HEK293 (cell line): ENCODE measurements around the gene KCNK3.

ENCODE experiments used
- CTCF ChIA-PET: fragments of 350-600 bp; formaldehyde crosslinking; extraction: SDS; loops from one replicate; lab custom pipeline; 2021; ENCODE audit warnings: antibody characterized with exemption; lab: Yijun Ruan, JAX
- POLR2A ChIA-PET: fragments of 300-600 bp; formaldehyde crosslinking; extraction: SDS; loops from one replicate; lab custom pipeline; 2020; ENCODE audit warnings: antibody characterized with exemption, inconsistent platforms; lab: Yijun Ruan, JAX
- H3K27ac ChIP-seq: fragments of 200-500 bp; sonication (Bioruptor generic); 2 replicates; pipeline ENCODE4 v1.5.1; 2014; ENCODE audit warnings: low read depth, low read length, control low read depth, inconsistent platforms; ENCODE audit errors: extremely low read depth
- H3K36me3 ChIP-seq, 2 experiments: fragments of 200-500 bp in 1 of 2; sonication (Bioruptor generic) in 1 of 2; 1 replicate in 1 of 2; 2 replicates in 1 of 2; pipeline ENCODE4 v1.5.1; 2014 to 2017; ENCODE audit warnings: inconsistent platforms in 2 of 2, low read length in 2 of 2; ENCODE audit not compliant: control insufficient read depth in 2 of 2, insufficient read depth in 1 of 2
- H3K4me1 ChIP-seq: fragments of 200-500 bp; sonication (Bioruptor generic); 2 replicates; pipeline ENCODE4 v1.5.1; 2014; ENCODE audit warnings: mild to moderate bottlenecking, low read length, inconsistent platforms; ENCODE audit not compliant: control insufficient read depth, insufficient read depth
- H3K4me3 ChIP-seq: 2 replicates; pipeline ENCODE4 v1.5.1; 2011; ENCODE audit warnings: low read depth, mild to moderate bottlenecking, control low read depth, low read length, moderate library complexity
- H3K9me3 ChIP-seq: fragments of 200-500 bp; sonication (Bioruptor generic); 2 replicates; pipeline ENCODE4 v1.5.1; 2014; ENCODE audit warnings: low read depth, low read length, inconsistent platforms; ENCODE audit not compliant: control insufficient read depth, insufficient read depth
- BCL11B ChIP-seq: fragments of 450-650 bp; formaldehyde crosslinking; IDR thresholded peaks from 2 replicates; pipeline ENCODE4 v1.5.1; 2016; ENCODE audit warnings: low read depth, missing biosample characterization, missing genetic modification characterization
- GLIS1 ChIP-seq: fragments of 450-650 bp; formaldehyde crosslinking; IDR thresholded peaks from 2 replicates; pipeline ENCODE4 v1.5.1; 2016; ENCODE audit warnings: missing biosample characterization, missing genetic modification characterization
- GLIS2 ChIP-seq: fragments of 450-650 bp; formaldehyde crosslinking; IDR thresholded peaks from 2 replicates; pipeline ENCODE4 v1.5.1; 2016; ENCODE audit warnings: missing biosample characterization, missing genetic modification characterization
- MEIS1 ChIP-seq: sonication (generic); formaldehyde crosslinking; IDR thresholded peaks from 2 replicates; pipeline ENCODE4 v1.8.1; 2022; ENCODE audit warnings: missing genetic modification reagents, mild to moderate bottlenecking, borderline replicate concordance
- SP7 ChIP-seq: fragments of 450-650 bp; formaldehyde crosslinking; IDR thresholded peaks from 2 replicates; pipeline ENCODE4 v1.5.1; 2016; ENCODE audit warnings: missing biosample characterization, missing genetic modification characterization
- WT1 ChIP-seq: fragments of 450-650 bp; formaldehyde crosslinking; IDR thresholded peaks from 2 replicates; pipeline ENCODE4 v1.5.1; 2016; ENCODE audit warnings: missing biosample characterization, missing genetic modification characterization
- ZBTB17 ChIP-seq: fragments of 450-650 bp; formaldehyde crosslinking; IDR thresholded peaks from 2 replicates; pipeline ENCODE4 v1.5.1; 2016; ENCODE audit warnings: missing biosample characterization, missing genetic modification characterization
- ZIC2 ChIP-seq: fragments of 450-650 bp; formaldehyde crosslinking; IDR thresholded peaks from 2 replicates; pipeline ENCODE4 v1.5.1; 2016; ENCODE audit warnings: missing biosample characterization, missing genetic modification characterization
- ZNF423 ChIP-seq: fragments of 450-650 bp; formaldehyde crosslinking; IDR thresholded peaks from 2 replicates; pipeline ENCODE4 v1.5.1; 2016; ENCODE audit warnings: missing biosample characterization, missing genetic modification characterization
- ZNF600 ChIP-seq: fragments of 450-650 bp; formaldehyde crosslinking; IDR thresholded peaks from 2 replicates; pipeline ENCODE4 v1.5.1; 2016; ENCODE audit warnings: missing biosample characterization, missing genetic modification characterization
- TF ChIP-seq, protein P1 (sequence below): fragments of 450-650 bp; formaldehyde crosslinking; IDR thresholded peaks from 2 replicates; pipeline ENCODE4 v1.5.1; 2016; ENCODE audit warnings: missing biosample characterization, missing genetic modification characterization
- TF ChIP-seq, protein P2 (sequence below): fragments of 450-650 bp; formaldehyde crosslinking; optimal IDR thresholded peaks from 2 replicates; pipeline ENCODE3; 2016; ENCODE audit warnings: missing biosample characterization, mild to moderate bottlenecking, missing genetic modification characterization
- TF ChIP-seq, protein P3 (sequence below): fragments of 450-650 bp; formaldehyde crosslinking; IDR thresholded peaks from 2 replicates; pipeline ENCODE4 v1.5.1; 2016; ENCODE audit warnings: missing biosample characterization, missing genetic modification characterization

KCNK3 gene

DNA sequence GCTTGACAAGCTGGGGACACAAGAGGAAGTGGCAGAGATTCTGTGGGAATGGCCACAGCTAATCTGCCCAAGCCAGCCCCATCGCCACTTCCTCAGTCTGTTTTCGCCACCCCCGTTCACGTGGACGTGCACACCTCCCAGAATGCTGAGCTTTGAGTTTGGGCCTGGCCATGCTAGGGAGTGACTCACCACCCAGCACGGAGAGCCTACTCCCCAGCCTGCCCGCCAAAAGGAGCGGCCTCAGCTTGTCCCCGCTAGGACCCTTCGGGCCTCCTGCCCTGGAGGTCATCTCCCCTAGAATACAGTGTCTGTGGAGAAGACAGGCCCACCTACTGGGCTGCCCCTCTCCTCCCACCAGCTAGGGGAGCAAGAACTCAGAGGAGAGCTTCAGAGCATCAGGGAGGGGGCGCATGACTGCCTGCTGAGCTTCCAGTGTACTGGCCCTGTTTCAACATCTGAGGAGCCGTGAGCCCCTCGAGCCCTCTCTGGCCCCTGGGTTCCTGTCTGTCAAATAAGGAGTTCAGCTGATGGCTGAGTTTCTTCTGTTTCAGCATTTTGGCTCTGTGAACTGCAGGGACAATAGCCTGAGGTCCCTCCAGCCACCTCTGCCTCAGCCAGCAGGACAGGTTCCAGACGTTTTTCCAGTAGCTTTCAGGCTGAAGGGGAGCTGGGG, 76.7 kb downstream of the KCNK3 start:
- Histone ChIP-seq H3K9me3 (no peaks in the 10 kb centered on the region), H3K4me3 (no peak overlapping the region), H3K27ac (no peak overlapping the region), H3K4me1 (no peaks in the 10 kb centered on the region; the same call in 1 of the 2 replicates), H3K36me3 (peaks cover 0 to 14% of the 10 kb centered on the region in 2 experiments; a peak in 1 of 3 replicates)
- ChIA-PET POLR2A (interaction anchor here (0.5 kb wide), 1 partner anchor 145 kb away, joined by 3 read pairs; no protein-coding TSS in a partner anchor), CTCF (interaction anchor here (0.5 to 1.2 kb wide), 4 partner anchors 16 to 298 kb away, joined by 3 to 5 read pairs (median 4); no protein-coding TSS in a partner anchor)
- peak; percentile 64 for TF ChIP-seq GLIS1 (tag by site-specific recombination)
- TF ChIP-seq ZNF600 (tag by site-specific recombination) = 0 out of 2 replicates have a peak, but pooled peaks have one; percentile 27
- TF ChIP-seq SP7 (tag by site-specific recombination) = 0 out of 2 replicates have a peak, but pooled peaks have one; percentile 30
- TF ChIP-seq, protein P1, sequence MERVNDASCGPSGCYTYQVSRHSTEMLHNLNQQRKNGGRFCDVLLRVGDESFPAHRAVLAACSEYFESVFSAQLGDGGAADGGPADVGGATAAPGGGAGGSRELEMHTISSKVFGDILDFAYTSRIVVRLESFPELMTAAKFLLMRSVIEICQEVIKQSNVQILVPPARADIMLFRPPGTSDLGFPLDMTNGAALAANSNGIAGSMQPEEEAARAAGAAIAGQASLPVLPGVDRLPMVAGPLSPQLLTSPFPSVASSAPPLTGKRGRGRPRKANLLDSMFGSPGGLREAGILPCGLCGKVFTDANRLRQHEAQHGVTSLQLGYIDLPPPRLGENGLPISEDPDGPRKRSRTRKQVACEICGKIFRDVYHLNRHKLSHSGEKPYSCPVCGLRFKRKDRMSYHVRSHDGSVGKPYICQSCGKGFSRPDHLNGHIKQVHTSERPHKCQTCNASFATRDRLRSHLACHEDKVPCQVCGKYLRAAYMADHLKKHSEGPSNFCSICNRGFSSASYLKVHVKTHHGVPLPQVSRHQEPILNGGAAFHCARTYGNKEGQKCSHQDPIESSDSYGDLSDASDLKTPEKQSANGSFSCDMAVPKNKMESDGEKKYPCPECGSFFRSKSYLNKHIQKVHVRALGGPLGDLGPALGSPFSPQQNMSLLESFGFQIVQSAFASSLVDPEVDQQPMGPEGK = peak; percentile 61
- no peak for TF ChIP-seq MEIS1 (CRISPR knock-in tag)
- peak; percentile 85 for TF ChIP-seq ZIC2 (tag by site-specific recombination)
- TF ChIP-seq, protein P2, sequence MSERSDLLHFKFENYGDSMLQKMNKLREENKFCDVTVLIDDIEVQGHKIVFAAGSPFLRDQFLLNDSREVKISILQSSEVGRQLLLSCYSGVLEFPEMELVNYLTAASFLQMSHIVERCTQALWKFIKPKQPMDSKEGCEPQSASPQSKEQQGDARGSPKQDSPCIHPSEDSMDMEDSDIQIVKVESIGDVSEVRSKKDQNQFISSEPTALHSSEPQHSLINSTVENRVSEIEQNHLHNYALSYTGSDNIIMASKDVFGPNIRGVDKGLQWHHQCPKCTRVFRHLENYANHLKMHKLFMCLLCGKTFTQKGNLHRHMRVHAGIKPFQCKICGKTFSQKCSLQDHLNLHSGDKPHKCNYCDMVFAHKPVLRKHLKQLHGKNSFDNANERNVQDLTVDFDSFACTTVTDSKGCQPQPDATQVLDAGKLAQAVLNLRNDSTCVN (tag by site-specific recombination) = peak; percentile 36
- TF ChIP-seq WT1 (tag by site-specific recombination) = peak; percentile 45; the same call in 1 of the 2 replicates
- TF ChIP-seq GLIS2 = peak; percentile 25; the same call in 1 of the 2 replicates
- TF ChIP-seq BCL11B (tag by site-specific recombination) = no peak
- TF ChIP-seq ZNF423 = no peak
- TF ChIP-seq, protein P3, sequence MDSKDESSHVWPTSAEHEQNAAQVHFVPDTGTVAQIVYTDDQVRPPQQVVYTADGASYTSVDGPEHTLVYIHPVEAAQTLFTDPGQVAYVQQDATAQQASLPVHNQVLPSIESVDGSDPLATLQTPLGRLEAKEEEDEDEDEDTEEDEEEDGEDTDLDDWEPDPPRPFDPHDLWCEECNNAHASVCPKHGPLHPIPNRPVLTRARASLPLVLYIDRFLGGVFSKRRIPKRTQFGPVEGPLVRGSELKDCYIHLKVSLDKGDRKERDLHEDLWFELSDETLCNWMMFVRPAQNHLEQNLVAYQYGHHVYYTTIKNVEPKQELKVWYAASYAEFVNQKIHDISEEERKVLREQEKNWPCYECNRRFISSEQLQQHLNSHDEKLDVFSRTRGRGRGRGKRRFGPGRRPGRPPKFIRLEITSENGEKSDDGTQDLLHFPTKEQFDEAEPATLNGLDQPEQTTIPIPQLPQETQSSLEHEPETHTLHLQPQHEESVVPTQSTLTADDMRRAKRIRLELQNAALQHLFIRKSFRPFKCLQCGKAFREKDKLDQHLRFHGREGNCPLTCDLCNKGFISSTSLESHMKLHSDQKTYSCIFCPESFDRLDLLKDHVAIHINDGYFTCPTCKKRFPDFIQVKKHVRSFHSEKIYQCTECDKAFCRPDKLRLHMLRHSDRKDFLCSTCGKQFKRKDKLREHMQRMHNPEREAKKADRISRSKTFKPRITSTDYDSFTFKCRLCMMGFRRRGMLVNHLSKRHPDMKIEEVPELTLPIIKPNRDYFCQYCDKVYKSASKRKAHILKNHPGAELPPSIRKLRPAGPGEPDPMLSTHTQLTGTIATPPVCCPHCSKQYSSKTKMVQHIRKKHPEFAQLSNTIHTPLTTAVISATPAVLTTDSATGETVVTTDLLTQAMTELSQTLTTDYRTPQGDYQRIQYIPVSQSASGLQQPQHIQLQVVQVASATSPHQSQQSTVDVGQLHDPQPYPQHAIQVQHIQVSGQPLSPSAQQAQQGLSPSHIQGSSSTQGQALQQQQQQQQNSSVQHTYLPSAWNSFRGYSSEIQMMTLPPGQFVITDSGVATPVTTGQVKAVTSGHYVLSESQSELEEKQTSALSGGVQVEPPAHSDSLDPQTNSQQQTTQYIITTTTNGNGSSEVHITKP (tag by site-specific recombination) = 0 out of 2 replicates have a peak, but pooled peaks have one; percentile 16
- peak; percentile 46 for TF ChIP-seq ZBTB17 (tag by site-specific recombination)

DNA sequence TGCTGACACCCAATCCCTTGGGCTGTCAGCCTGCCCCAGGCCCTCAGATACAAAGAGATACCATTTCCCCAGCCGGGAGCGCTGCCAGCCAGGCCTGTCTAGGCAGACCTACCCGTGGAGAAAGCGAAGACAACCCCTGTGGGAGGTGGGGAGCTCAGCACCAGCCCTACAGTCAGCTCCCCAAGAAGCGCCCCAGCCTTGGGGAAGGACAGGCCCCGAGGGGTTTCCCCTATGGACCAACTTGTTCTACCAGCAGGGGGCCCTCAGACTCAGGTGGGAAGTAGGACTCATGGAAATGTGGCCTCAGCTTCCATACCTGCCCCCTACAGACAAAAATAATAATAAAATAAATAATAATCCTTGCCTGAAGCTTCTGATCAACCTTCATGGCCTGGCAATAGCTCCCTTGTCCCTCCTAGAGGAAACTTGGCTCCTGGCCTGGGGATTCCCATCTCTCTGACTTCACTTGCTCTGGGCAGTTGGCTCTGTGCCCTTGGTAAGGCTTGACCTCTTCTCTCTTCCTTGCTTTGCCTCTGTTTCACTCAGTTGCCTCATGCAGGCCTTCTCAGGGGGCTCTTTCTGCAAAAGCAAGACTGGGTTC, 78.6 kb downstream of the KCNK3 start:
- no peaks in the 10 kb centered on the region; the same call in 1 of the 2 replicates for H3K4me1 ChIP-seq
- no peak overlapping the region for H3K4me3 ChIP-seq
- no peak overlapping the region for H3K27ac ChIP-seq
- no peaks in the 10 kb centered on the region for H3K9me3 ChIP-seq
- ChIA-PET POLR2A (interaction anchor here (0.6 kb wide), 1 partner anchor 10 kb away, joined by 3 read pairs; no protein-coding TSS in a partner anchor), CTCF (interaction anchor here (0.8 to 1.5 kb wide), 9 partner anchors 14 to 205 kb away, joined by 3 to 7 read pairs (median 3); no protein-coding TSS in a partner anchor)
- H3K36me3 ChIP-seq = peaks cover 0 to 27% of the 10 kb centered on the region in 2 experiments; a peak in 2 of 3 replicates
- peak; percentile 77 for TF ChIP-seq ZIC2 (tag by site-specific recombination)
- no peak for TF ChIP-seq MEIS1 (CRISPR knock-in tag)
- peak; percentile 47 for TF ChIP-seq ZBTB17 (tag by site-specific recombination)
- TF ChIP-seq, all 188 proteins: peak for 2
